HUES64 (cell line): Measurements from ENCODE around the gene FGF5.

Experiments
- H3K27ac ChIP-seq: 2 replicates; pipeline ENCODE4 v1.7.0; 2013; ENCODE audit warnings: low read depth, low read length, inconsistent platforms
- H3K27me3 ChIP-seq: 2 replicates; pipeline ENCODE4 v1.6.1; 2013; ENCODE audit warnings: mild to moderate bottlenecking, low read length; ENCODE audit not compliant: insufficient read depth
- H3K36me3 ChIP-seq: 2 replicates; pipeline ENCODE4 v1.6.1; 2013; ENCODE audit warnings: mild to moderate bottlenecking, low read length; ENCODE audit not compliant: insufficient read depth
- H3K4me1 ChIP-seq: 2 replicates; pipeline ENCODE4 v1.6.1; 2013; ENCODE audit warnings: mild to moderate bottlenecking, low read length, moderate library complexity; ENCODE audit not compliant: insufficient read depth
- H3K4me3 ChIP-seq: 2 replicates; pipeline ENCODE4 v1.5.1; 2013; ENCODE audit warnings: mild to moderate bottlenecking, low read length, moderate library complexity
- H3K9ac ChIP-seq: 2 replicates; pipeline ENCODE4 v1.6.1; 2013; ENCODE audit warnings: mild to moderate bottlenecking, low read depth, low read length
- H3K9me3 ChIP-seq: 2 replicates; pipeline ENCODE4 v1.6.1; 2013; ENCODE audit warnings: low read depth, low read length; ENCODE audit not compliant: insufficient read depth
- WGBS: fragments of 150-250, 120-280 bp; methylation state at CpG from one replicate; pipeline ENCODE4 v1.1.7; 2013; ENCODE audit warnings: missing lambda C conversion rate; 5-methylcytosine and 5-hydroxymethylcytosine counted together

Gene FGF5

DNA sequence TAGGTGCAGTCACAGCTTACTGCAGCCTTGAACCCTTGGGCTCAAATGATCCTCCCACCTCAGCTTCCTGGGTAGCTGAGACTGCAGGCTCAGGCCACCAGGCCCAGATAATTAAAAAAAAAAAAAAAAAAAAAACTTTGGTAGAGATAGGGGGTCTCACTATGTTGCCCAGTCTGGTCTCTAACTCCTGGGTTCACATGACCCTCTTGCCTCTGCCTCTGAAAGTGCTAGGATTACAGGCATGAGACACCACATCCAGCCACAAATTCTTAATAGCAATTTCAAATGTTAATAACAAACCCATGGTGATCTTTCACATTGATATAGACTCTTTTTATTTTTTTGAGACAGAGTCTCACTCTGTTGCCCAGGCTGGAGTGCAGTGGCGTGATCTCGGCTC, 12.3 kb upstream of the FGF5 start:
- 100% methylated on average over 2 of the region's 2 CpGs for WGBS

GRCh38 chr4:80255329-80256095, 11.0 kb upstream of the FGF5 start:
- Histone ChIP-seq H3K27me3 (peaks cover 49% of the 10 kb centered on the region), H3K9me3 (no peaks in the 10 kb centered on the region)
- WGBS: 85% methylated on average over 4 of the region's 7 CpGs

More for the DNA sequence above, 12.3 kb upstream of the FGF5 start:
- Histone ChIP-seq H3K27me3 (peaks cover 35% of the 10 kb centered on the region), H3K27ac (no peak overlapping the region), H3K36me3 (no peaks in the 10 kb centered on the region), H3K9me3 (no peaks in the 10 kb centered on the region), H3K9ac (no peak overlapping the region), H3K4me3 (no peak overlapping the region), H3K4me1 (0 out of 2 replicates have a peak, but pooled peaks cover 3% of the 10 kb centered on the region)

GRCh38 chr4:80257851-80258250, 8.6 kb upstream of the FGF5 start:
- Histone ChIP-seq H3K9me3 (no peaks in the 10 kb centered on the region), H3K4me1 (0 out of 2 replicates have a peak, but pooled peaks cover 3% of the 10 kb centered on the region), H3K36me3 (no peaks in the 10 kb centered on the region), H3K4me3 (no peak overlapping the region), H3K27ac (no peak overlapping the region), H3K27me3 (peaks cover 72% of the 10 kb centered on the region), H3K9ac (no peak overlapping the region)

More at GRCh38 chr4:80255329-80256095, 11.0 kb upstream of the FGF5 start:
- Histone ChIP-seq H3K9ac (no peak overlapping the region), H3K4me3 (no peak overlapping the region), H3K27ac (no peak overlapping the region), H3K36me3 (no peaks in the 10 kb centered on the region), H3K4me1 (0 out of 2 replicates have a peak, but pooled peaks cover 3% of the 10 kb centered on the region)

DNA sequence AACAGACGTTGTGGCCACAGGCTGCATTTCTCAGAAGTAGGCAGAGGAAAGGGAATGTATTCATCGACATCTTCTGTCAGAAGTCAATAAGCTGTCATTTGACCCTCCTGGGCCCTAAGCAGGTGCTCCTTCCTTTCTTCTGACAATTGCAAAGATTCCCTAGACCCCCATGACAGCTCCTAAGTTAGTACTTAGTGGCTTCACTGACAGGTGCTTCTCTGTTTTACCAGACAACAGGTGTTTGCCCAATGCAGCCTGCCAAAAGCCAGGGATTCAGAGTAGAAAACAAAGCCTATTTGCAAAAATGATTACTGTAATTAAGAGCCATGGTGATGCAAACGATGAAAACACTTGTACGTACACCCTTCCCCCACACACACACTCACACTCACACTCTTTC, 7.5 kb upstream of the FGF5 start:
- no peak overlapping the region for H3K4me3 ChIP-seq
- H3K27me3 ChIP-seq: peaks cover 84% of the 10 kb centered on the region
- no peaks in the 10 kb centered on the region for H3K36me3 ChIP-seq
- H3K4me1 ChIP-seq: 0 out of 2 replicates have a peak, but pooled peaks cover 3% of the 10 kb centered on the region
- 44% methylated on average over 4 of the region's 4 CpGs for WGBS
- no peak overlapping the region for H3K9ac ChIP-seq
- no peak overlapping the region for H3K27ac ChIP-seq
- no peaks in the 10 kb centered on the region for H3K9me3 ChIP-seq

GRCh38 chr4:80259817-80260216, 6.6 kb upstream of the FGF5 start:
- Histone ChIP-seq H3K4me3 (no peak overlapping the region), H3K4me1 (0 out of 2 replicates have a peak, but pooled peaks cover 3% of the 10 kb centered on the region), H3K27ac (no peak overlapping the region), H3K9me3 (no peaks in the 10 kb centered on the region), H3K9ac (no peak overlapping the region), H3K36me3 (no peaks in the 10 kb centered on the region), H3K27me3 (peaks cover 92% of the 10 kb centered on the region)
- 88% methylated on average over 2 of the region's 3 CpGs for WGBS

- Histone ChIP-seq H3K36me3 (no peaks in the 10 kb centered on the region), H3K4me1 (peaks cover 11% of the 10 kb centered on the region; the same call in 1 of the 2 replicates), H3K9ac (no peak overlapping the region), H3K27ac (no peak overlapping the region), H3K9me3 (no peaks in the 10 kb centered on the region), H3K4me3 (no peak overlapping the region), H3K27me3 (peaks cover 99% of the 10 kb centered on the region)
- WGBS: 84% methylated on average over 2 of the region's 3 CpGs
These were observed 4.4 kb upstream of the FGF5 start for GRCh38 chr4:80261989-80262600.

GRCh38 chr4:80263541-80264351, 2.7 kb upstream of the FGF5 start:
- no peak overlapping the region for H3K9ac ChIP-seq
- peaks cover 11% of the 10 kb centered on the region; the same call in 1 of the 2 replicates for H3K4me1 ChIP-seq
- no peaks in the 10 kb centered on the region for H3K36me3 ChIP-seq
- H3K4me3 ChIP-seq: peak overlapping the region; percentile 27
- H3K9me3 ChIP-seq: no peaks in the 10 kb centered on the region
- H3K27ac ChIP-seq: no peak overlapping the region
- H3K27me3 ChIP-seq: peaks cover 100% of the 10 kb centered on the region
- 4% methylated on average over 36 of the region's 36 CpGs for WGBS

DNA sequence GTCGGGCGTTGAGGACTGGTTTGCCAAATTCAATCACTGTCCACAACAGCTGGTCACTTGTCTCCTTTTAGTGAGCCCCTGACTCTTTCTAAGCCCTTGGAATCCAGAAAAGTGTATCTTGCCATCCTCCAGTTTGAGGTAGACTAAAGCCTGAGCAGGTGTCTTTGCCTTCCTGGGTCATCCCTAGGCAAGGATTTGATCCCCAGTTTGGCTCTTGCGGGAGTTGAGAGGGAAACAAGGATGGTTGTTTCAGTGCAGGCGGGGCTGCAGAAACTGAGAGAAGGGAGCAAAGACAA, 2.2 kb upstream of the FGF5 start:
- Histone ChIP-seq H3K9me3 (no peaks in the 10 kb centered on the region), H3K4me1 (peaks cover 8% of the 10 kb centered on the region; the same call in 1 of the 2 replicates), H3K4me3 (no peak overlapping the region), H3K9ac (no peak overlapping the region), H3K36me3 (no peaks in the 10 kb centered on the region), H3K27me3 (peaks cover 100% of the 10 kb centered on the region), H3K27ac (no peak overlapping the region)
- 21% methylated on average over 4 of the region's 4 CpGs for WGBS

GRCh38 chr4:80264825-80265224, 1.6 kb upstream of the FGF5 start:
- Histone ChIP-seq H3K9me3 (no peaks in the 10 kb centered on the region), H3K4me3 (no peak overlapping the region), H3K4me1 (peaks cover 8% of the 10 kb centered on the region; the same call in 1 of the 2 replicates), H3K36me3 (no peaks in the 10 kb centered on the region), H3K27ac (no peak overlapping the region), H3K27me3 (peaks cover 100% of the 10 kb centered on the region), H3K9ac (no peak overlapping the region)
- 21% methylated on average over 1 of the region's 1 CpG for WGBS

DNA sequence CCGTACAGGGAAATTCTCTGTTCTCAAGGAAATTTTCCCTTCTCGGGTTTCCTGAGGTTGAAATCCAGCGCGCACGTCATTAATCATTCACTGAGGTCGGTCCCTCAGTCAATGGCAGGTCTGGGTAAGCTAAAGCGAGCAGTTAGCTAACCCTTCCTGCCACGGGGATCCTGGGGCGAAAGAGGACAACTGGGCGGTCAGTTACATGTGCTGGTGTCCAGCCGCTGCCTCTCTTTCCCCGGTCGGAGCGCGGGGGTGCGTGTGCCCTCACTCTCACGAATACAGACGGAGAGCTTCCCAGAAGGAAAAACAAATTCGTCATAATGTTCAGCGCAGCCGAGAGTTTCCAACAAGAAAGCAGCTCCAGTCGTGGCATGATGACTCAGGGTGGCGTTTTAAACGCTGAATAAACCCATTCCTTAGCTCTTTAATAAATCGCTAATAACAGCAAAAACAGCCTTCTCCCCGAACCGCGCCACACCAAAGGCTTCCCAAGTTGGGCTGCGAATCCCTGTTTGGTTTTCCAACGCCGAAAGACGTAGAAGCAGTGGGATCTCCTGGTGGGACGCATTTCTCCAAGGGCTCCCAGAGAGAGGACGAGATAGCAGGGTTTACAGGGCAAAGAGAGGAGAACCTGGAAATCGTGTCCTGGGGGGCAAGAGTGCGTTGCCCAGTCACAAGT, 752 bp upstream of the FGF5 start:
- Histone ChIP-seq H3K9me3 (no peaks in the 10 kb centered on the region), H3K9ac (no peak overlapping the region), H3K27ac (no peak overlapping the region), H3K36me3 (no peaks in the 10 kb centered on the region), H3K4me3 (peak overlapping the region; percentile 42), H3K27me3 (peaks cover 100% of the 10 kb centered on the region), H3K4me1 (peaks cover 8% of the 10 kb centered on the region; the same call in 1 of the 2 replicates)
- 3% methylated on average over 35 of the region's 36 CpGs for WGBS
